Testis (tissue), 2 donors: Measurements from ENCODE around the gene ABCC11.
"Not testable (repeated sequence)": the region's sequence is repeated elsewhere in the genome, so short reads cannot be mapped to it uniquely, and the experiment has no call there.

ENCODE experiments used
- POLR2A ChIP-seq: fragments of 450-650 bp; IDR thresholded peaks from one replicate; pipeline ENCODE4 v1.6.1; 2017; ENCODE audit warnings: antibody characterized with exemption, mild to moderate bottlenecking, moderate library complexity
- TF ChIP-seq, protein P1 (sequence below), 3 experiments: fragments of 450-650 bp in 2 of 3; fragments of 200-600 bp in 1 of 3; sonication (generic) in 1 of 3; IDR thresholded peaks; one replicate each; pipeline ENCODE4 v1.5.1; 2016 to 2019; ENCODE audit warnings: antibody characterized with exemption in 3 of 3, mild to moderate bottlenecking in 2 of 3, moderate library complexity in 1 of 3

DNA sequence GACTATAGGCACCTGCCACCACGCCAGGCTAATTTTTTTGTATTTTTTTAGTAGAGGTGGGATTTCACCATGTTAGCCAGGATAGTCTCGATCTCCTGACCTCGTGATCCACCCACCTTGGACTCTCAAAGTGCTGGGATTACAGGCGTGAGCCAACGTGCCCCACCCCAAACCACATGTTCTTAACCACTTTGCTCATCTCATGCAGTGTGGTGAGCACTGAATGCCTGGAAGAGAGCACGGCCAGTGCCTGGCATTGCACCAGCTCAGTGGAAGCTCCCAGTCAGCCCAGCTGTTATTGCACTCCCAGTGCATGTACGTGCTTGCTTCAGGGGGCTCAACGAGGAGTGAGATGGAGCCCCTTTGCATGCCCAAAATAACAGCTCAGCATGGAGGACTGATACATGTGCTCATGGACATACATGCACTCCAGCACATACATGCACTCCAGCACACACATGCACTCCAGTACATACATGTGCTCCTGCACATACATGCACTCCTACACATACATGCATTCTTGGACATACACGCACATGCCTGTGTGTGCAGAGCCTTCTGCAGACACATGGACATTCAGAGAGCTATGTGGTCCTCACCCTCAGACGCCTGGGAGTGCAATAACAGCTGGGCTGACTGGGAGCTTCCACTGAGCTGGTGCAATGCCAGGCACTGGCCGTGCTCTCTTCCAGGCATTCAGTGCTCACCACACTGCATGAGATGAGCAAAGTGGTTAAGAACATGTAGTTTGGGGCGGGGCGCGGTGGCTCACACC lies 65.4 kb downstream of the ABCC11 start:
- TF ChIP-seq, protein P1, sequence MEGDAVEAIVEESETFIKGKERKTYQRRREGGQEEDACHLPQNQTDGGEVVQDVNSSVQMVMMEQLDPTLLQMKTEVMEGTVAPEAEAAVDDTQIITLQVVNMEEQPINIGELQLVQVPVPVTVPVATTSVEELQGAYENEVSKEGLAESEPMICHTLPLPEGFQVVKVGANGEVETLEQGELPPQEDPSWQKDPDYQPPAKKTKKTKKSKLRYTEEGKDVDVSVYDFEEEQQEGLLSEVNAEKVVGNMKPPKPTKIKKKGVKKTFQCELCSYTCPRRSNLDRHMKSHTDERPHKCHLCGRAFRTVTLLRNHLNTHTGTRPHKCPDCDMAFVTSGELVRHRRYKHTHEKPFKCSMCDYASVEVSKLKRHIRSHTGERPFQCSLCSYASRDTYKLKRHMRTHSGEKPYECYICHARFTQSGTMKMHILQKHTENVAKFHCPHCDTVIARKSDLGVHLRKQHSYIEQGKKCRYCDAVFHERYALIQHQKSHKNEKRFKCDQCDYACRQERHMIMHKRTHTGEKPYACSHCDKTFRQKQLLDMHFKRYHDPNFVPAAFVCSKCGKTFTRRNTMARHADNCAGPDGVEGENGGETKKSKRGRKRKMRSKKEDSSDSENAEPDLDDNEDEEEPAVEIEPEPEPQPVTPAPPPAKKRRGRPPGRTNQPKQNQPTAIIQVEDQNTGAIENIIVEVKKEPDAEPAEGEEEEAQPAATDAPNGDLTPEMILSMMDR (IDR thresholded peaks at IDR 0.05): not testable (repeated sequence)
- TF ChIP-seq POLR2A: not testable (repeated sequence)
